Dedifferentiated amniotic fluid mesenchymal stem cell (primary cell): ENCODE results near the gene PPID.
"Not testable (repeated sequence)": the region's sequence is repeated elsewhere in the genome, so short reads cannot be mapped to it uniquely, and the experiment has no call there.

Experiments
- DNase-seq: peaks from one replicate; pipeline ENCODE4 v3.0.0-alpha.2; 2016; ENCODE audit errors: extremely low spot score

The PPID gene

DNA sequence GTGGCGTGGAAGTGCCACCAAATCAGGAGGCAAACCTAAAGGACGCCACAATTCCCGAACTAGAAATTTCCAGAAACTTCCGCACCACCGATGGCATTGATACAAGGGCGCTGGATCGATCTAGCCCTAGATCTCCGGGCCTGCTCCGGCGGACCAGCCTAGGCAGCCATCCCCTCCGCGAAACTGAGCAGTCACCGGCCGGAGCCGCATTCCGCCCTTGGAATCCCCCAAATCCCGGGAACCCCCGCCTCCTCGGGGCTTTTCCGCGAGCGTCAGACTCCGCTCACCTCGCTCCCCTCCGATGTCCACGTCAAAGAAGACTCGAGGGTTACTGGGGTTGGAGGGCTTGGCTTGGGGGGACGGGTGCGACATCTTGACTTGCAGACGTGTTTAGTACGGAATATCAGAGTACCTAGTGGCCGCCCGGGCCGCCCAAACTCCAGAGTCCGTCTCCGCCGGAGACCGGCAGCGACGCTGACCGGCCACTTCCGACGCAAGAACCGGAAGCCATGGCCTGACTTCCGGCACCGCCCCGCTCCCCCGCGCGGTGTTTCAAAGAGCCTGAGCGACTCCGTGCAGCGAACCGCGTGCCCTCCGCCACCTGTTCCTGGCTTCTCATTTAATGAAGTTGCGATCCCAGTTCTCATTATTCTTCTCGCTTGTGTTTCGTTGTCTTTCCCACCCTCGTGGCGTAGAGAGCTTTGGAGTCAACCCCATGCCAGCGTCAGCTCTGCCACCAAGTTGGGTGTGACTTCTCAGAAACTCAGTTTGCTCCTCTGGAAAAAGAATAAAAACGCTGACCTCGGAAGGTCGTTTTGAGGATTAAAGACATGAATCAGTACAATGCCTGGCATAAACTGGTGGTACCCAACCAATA, at the start of gene PPID:
Gene PPID, minus strand, starts transcription at position 480 of the 877 bp plus-strand sequence. Its CDS starts 108 bp downstream, at position 372.
- DNase-seq: peak; percentile 69

DNA sequence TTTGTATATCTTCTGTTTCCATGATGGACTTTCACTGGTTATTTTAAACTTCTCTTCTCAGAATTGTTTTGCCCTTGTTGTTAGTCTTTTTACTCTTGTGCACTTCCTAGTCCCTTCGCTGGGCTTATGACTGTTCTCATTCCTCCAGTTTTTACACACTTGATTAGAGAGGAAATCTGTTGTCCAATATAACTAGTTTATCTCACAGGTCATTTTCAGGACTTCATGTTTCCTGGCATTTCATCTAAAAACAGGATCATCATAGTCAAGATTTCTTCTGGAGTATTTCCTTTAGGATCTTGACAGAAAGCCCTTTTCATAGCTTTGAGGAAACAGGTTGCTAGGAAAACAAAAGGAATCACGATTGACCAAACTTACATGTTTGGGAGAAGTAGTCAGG, 48.6 kb upstream of the PPID start:
- DNase-seq: no peak

DNA sequence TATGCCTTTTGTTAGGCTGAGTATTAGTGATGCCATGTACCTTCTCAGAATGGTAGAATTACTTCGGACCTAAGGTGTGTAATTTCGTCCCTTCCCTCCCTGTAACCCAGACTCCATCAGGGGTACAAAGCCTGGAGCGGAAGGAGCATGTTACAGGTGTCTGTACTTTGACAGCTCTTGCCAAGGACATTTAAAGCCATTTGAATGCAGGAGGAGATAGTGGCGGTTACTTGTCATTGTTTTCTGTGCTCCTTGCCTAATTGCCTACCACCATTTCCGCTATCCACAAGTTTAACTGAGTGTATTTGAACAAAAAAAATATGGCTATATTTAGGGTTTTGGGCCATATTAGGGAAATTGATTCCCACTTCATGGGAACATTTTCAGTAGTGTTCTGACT, 47.5 kb upstream of the PPID start:
- DNase-seq: no peak

DNA sequence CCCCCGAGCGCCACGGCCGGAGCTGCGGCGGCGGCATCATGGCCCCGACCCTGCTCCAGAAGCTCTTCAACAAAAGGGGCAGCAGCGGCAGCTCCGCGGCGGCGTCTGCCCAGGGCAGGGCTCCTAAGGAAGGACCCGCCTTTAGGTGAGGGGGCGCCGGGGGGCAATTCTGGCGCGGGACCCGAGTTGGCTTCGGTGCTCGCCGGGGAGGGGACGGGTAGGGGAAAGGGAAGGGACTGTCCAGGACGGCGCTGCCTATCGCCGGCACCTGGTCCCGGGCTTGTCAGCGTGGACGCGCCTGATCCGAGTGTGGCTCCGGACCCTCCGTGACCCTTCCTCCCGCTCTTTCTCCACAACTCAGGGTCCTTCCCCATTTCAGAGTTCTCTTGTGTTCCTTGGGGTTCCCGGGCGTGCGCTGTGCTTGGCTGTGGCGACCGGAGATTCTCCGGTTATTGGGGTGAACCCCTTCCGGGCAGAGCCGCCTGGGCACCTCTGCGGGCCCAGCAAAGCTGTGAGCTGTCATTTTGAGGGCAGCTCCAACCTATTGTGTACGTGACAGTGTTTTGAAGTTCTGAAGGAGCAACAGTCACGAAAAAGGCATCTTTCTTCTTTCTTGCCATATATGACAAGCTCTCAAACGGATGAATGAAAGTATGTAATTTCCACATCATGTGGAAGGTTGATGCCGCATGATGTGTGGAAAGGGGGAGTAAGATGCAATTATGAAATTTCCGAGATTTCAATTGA, 46.2 kb upstream of the PPID start:
- peak; percentile 47 for DNase-seq

DNA sequence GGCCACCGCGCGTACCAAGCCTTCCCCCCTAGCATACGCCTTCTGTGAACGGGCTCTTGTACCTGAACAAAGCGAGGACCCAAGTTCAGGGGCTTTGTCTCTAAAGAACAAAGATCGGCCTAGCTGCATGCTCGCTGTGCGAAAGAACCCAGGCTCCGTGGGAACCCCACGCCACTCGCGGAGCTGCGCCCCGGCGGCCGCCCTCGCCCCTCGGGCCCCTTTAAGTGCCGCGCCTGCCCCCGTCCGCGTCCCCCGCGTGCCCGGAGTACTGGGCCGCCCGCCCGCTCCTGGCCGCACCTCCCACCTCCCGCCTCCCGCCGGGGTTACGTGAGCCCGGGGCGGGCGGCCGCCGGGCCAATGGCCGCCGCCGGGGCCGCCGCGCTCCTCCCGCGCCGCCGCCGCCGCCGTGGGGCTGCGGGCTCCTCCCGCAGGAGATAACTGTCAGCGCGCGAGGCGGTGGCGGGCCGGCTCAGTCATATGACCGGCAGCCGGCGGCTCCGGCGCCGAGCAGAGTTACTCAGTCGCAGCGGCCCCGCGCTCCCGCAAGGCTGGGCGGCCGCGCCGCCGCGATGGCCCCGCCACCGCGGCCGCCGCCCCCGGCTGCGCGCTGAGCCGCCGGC, 45.5 kb upstream of the PPID start, which contains the start of gene FNIP2:
Gene FNIP2, plus strand, starts transcription at position 472 of the 620 bp plus-strand sequence. CDS start 187 bp downstream, outside the sequence.
- peak; percentile 57 for DNase-seq

DNA sequence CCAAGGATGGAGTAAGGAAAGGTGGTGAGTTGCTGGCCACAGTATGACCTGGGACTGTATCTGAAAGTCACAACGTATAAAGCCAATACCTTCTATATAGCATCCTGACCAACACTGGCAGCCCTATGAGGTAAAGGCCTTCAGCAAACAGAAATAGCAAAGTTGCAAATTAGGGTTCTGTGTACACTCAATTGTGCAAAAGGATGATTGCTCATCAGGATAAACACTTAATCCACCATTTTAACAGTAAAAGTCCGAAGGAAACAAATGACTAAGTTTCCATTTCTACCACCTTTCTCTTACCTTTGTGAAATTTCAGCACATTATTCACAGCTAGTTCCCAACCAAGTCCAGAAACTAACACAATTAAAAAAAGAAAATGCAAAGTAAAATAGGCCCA, 44.3 kb upstream of the PPID start:
- DNase-seq: no peak

DNA sequence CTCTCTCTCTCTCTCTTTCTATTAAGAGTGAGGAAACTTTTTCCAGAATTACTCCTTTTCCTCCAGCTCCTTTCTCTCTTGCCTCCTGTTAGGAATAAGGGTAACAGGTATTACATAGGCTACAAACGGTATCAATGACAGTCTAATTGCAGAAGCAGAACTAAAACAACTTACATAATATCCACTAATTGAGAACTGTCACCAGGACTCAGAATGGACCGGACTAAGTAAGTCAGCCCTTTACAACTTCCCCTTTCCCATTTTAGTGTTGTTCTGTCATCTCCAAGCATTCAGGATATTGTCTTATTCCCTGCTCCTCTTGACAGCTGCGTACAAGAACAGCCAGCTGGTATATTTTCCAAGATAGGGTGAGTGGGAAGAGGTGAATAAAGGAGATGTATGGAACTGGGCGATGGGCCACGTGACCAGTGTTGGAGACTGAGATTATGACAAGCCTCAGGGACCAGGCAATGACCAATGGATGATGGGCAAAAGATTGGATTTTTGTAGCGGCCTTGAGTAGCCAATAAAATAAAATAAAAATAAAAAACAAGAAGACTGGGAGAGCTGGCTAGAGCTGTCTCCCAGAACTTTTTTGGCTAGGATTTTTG, 43.3 kb upstream of the PPID start:
- DNase-seq: no peak

DNA sequence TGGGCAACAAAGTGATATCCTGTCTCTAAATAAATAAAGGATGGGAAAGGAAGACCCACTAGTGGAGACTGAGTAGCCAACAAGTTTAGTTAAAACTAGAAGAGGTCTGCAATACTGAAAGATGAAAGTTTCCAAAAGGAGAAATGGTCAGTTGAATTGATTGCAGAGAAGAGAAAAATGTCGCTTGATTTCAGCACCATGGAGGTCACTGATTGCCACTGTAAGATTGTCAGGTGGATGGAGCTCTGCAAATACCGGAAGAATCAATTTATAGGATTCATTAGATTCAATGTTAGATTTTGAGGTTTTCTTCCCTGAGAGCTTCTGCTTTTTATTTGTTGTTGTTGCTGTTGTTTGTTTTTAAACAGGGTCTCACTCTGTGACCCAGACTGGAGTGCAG, 40.3 kb upstream of the PPID start:
- no peak for DNase-seq

DNA sequence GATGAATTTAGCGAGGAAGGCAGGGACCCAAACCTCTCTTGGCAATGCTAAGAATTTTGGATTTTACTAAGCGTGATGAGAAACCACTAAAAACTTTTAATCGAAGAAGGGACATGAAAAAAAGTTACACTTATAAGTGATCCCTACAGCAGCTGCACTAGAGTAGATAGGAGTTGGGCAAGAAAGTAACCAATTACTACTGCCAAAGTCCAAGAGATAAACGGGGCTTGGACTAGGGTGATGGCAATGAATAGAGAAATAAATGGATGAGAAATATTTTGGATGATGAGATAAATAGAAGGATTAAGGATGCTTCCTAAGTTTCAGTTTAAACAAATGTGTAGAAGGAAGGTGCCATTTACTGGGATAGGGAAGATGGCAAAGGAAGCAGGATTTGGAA, 39.4 kb upstream of the PPID start:
- no peak for DNase-seq

DNA sequence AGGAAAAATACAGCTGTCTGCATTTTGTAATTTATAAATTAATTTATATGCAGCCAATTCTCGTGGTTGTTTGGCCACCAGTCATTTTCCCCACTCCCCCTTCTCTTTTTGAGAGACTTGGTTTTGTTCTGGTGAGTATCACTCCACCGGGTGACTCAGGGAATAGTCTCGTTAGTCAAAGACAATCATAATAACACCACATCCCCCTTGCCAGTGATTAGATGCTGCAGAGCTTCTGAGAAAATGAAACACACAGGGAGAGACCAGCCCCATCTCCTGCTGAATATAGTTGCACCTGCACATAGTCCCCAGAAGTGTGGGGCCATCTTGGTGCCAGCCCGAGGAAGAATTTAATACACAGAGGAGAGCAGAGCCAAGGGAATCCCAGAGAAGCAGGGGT, 37.7 kb upstream of the PPID start:
- no peak for DNase-seq

DNA sequence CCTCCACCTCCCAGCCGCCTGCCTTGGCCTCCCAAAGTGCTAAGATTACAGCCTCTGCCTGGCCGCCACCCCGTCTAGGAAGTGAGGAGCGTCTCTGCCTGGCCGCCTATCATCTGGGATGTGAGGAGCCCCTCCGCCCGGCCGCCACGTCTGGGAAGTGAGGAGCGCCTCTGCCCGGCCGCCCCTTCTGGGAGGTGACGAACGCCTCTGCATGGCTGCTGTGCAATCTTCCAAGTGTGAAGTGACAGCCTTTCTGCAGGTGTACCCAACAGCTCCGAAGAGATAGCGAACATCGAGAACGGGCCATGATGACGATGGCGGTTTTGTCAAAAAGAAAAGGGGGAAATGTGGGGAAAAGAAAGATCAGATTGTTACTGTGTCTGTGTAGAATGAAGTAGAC, 36.3 kb upstream of the PPID start:
- DNase-seq: not testable (repeated sequence)

DNA sequence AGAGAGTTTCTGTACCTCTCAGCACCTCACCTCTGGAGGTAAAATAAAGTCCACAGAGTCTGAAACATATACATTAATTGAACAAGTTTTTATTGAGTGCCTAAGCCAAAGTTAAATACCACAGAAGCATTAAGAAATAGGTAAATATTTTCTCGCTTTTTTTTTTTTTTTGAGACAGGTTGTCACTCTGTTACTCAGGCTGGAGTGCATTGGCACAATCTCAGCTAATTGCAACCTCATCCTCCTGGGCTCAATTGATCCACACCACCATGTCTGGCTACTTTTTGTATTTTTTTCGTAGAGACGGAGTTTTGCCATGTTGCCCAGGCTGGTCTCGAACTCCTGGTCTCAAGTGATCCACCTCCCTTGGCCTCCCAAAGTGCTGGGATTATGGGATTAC, 35.5 kb upstream of the PPID start:
- DNase-seq: no peak

DNA sequence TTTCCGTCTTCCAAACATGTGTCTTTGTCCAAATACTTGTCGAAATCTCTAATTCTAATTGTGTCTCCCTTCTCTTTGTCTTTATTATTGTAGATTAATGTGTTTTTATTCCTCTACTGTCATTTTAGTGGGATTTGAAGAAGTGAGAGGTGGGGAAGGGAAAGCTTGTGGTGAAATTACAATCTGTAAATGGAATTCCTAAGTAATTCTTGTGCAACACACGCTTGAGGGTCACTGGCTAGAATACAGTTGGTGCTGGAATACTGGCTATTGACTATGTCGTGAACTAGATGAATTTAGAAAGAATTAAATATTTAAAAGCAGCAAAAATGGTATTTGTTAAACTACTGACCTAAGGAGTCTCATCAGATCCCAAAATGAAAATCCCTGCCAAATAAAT, 34.9 kb upstream of the PPID start:
- no peak for DNase-seq

DNA sequence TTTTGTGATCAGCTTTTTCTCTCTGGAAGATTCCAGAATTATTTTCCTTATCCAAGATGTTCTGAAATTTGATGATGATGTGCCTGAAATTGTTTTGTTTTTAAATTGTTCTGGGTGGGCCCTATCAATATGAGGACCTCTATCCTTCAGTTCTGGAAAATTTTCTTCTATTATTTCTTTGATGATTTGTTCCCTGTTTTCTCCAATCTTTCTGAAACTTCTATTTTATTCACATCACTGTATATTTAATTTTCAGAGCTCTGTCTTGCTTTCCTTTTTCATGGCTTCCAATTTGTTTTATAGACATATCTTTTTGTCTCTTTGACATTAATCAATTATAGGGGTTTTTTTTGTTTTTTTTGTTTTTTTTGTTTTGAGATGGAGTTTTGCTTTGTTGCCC, 33.4 kb upstream of the PPID start:
- no peak for DNase-seq

DNA sequence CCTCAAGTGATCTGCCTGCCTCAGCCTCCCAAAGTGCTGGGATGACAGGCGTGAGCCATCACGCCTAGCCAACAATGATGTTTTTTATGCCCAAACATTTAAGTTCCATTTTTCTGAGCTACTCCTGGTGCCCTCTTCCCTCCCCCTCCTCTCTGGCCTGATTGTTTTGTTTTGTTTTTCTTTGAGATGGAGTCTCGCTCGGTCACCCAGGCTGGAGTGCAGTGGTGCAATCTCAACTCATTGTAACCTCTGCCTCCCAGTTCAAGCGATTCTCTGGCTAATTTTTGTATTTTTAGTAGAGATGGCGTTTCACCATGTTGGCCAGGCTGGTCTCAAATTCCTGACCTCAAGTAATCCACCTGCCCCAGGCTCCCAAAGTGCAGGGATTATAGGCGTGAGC, 32.6 kb upstream of the PPID start:
- not testable (repeated sequence) for DNase-seq

DNA sequence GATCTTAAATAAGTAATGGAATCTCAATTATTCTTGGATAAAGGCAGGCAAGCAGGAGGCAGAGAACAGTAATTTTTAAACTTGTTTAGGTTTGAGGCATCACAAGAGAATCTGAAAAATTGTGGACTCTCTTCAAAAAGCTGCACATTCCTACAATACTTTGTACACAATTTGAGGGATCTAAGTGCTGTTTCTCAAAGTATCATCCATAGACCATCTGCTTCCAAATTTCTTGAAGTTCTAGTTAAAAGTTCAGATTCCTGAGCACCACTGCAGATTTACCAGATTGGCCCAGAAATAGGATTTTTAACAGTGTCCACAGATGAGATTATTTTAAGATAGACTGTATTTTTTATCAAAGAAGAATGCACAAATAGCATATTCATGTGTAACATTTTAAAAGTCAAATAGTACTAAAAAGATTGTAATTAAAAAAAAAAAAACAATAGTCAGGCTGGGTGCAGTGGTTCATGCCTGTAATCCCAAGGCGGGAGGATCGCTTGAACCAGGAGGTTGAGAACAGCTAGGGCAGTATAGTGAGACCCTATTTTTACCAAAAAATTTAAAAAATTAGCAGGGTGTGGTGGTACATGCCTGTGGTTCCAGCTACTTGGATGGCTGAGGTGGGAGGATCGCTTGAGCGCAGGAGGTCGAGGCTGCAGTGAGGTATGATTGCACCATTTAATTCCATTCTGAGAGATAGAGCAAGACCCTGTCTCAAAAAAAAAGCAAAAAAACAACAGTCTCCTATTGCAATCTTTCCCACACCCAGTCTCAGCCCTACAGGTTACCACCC, 31.4 kb upstream of the PPID start:
- DNase-seq: peak; percentile 49

DNA sequence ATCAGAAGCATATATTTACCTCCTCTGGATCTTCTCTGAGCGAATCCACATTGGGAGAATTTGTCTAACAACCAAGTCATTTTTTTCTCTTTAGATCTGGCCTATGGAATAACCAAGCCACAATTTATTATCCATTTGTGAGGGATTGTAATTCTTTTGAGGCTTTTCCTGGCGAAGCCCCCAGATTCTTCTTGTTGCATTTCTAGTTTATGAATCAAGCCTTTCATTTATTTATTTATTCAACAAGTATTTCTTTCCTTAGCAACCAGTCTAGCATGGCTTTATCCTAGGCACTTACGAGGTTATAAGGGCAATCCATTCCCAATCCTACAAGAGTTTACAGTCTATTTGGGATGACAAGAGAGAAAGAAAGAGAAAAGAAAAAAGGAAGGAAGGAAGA, 27.2 kb upstream of the PPID start:
- DNase-seq: peak; percentile 69

DNA sequence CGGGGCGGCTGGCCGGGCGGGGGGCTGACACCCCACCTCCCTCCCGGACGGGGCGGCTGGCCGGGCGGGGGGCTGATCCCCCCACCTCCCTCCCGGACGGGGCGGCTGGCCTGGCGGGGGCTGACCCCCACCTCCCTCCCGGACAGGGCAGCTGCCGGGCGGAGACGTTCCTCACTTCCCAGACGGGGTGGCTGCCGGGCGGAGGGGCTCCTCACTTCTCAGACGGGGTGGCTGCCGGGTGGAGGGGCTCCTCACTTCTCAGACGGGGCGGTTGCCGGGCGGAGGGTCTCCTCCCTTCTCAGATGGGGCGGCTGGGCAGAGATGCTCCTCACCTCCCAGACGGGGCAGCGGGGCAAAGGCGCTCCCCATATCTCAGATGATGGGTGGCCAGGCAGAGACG, 23.3 kb upstream of the PPID start:
- DNase-seq: not testable (repeated sequence)

DNA sequence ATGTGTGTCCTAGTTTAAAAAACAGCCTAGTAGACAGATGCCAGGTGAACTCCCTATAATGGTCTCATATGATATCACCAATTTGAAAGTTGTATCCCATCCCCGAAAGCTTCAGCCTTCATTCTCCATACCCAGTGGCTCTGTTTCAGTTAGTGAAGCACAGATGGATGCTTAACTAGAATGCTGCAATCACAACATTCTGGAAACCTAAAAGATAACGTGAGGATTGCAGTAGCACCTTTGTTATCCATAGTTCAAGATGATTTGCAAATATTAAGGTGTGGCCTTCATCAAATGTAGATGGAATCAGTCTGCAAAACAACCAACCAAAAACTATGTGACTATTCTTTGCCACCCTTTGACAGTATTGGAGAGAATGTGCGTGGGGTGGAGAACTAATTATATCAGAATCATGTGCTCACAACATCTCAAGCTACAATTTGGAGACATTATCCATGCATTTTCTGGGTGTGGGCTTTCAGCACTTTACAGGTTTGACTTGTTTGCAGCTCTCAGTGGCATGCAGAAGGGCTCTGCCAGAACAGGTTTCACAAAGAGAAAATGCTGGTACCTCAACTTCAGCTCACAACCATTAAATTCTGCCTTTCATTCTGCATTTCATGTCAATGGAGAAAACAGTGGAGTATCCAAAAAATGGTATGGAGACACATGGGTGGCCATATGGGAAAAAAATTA, 18.3 kb upstream of the PPID start:
- no peak for DNase-seq

DNA sequence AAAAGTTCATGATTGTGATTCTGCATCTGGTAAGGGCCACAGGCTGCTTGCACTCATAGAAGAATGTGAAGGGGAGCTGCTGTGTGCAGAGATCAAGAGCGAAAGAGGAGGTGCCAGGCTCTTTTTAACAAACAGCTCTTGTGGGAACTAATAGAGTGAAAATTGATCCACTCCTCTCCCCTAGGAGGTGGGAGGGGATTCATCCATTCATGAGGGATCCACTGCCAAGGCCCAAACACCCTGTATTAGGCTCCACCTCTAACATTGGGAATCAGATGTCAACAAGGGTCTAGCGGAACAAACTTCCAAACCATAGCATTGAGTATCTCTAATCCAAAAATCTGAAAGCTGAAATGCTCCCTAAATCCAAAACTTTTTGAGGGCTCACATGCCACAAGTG, 16.4 kb upstream of the PPID start:
- no peak for DNase-seq

DNA sequence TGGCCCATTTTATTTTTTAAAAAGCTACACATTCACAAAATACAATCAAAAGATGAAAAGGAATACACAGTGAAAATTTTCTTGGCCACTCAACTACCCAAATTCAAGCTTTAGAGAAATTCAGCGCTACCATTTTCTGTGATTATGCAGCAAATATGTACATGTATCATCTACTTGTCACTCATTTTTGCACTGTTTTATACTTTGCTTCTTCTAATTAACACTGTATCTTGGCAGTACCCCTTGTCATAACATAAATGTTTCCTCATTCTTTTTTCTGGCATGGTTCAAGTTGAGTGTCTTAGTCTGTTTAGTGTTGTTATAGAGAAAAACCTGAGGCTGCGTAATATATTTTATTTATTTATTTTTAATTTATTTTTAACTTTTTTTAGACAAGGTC, 15.7 kb upstream of the PPID start:
- no peak for DNase-seq
